Stimulated activated CD4-positive, alpha-beta T cell treated with anti-CD3 and anti-CD28 coated beads, Interleukin-12 subunit alpha, Interleukin-12 subunit beta, amount 100 ng/mL, for 24 hours (primary cell): ENCODE data around the gene LAMP2.
A peak's percentile ranks its signal among the peaks of the same experiment; 100 is the strongest.
"Not testable (repeated sequence)": the region's sequence is repeated elsewhere in the genome, so short reads cannot be mapped to it uniquely, and the experiment has no call there.

Source experiments
- DNase-seq, 2 experiments: peaks; one replicate each; pipeline ENCODE4 v3.0.0-alpha.2; 2020; ENCODE audit warnings: low read depth in 2 of 2

The LAMP2 gene

GRCh38 chrX:120468825-120469525 is at the start of gene LAMP2:
Gene LAMP2, minus strand, starts transcription at chrX:120469296. Its CDS starts 127 bp downstream, at chrX:120469169.
- peak; percentile 58 to 73 for DNase-seq

DNA sequence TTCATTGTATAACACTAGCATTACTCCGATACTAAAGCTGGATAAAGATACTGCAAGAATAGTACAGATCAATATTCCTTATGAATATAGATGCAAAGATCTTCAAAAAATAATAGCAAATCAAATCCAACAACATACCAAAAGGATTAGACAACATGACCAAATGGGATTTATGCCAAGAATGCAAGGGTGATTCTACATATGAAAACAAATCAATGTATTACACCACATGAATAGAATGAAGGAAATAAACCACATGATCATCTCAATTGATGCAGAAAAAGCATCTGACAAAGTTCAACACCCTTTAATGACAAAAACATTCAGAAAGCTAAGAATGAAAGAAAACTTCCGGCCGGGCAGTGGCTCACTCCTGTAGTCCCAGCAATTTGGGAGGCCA is 48.8 kb upstream of the LAMP2 start:
- no peak for DNase-seq

- DNase-seq, result no peak
These were observed 45.1 kb upstream of the LAMP2 start for GRCh38 chrX:120514236-120514635.

DNA sequence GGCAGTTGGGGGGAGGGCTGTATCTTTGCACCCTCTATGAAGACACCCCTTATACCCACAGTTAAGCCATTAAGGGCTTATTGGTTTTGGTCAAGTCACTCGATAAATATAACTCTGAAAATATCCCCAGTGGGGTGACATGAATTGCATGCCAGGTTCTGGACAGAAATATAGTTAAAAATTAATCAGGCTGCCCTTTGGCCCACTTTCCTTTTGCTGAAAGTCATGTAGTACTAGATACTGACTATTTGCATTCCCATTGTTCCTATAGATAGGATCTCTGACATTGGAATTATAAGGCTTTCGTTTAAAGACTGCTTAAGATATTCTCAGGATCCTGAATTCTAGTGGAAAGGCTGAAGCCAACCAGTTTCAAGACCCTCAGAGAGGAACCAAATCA is 43.5 kb upstream of the LAMP2 start:
- DNase-seq, result no peak

GRCh38 chrX:120512222-120512621 is 43.1 kb upstream of the LAMP2 start:
- DNase-seq, result no peak

GRCh38 chrX:120504569-120504968 is 35.5 kb upstream of the LAMP2 start:
- no peak for DNase-seq

- no peak for DNase-seq
These were observed 30.4 kb upstream of the LAMP2 start for GRCh38 chrX:120499301-120500072.

DNA sequence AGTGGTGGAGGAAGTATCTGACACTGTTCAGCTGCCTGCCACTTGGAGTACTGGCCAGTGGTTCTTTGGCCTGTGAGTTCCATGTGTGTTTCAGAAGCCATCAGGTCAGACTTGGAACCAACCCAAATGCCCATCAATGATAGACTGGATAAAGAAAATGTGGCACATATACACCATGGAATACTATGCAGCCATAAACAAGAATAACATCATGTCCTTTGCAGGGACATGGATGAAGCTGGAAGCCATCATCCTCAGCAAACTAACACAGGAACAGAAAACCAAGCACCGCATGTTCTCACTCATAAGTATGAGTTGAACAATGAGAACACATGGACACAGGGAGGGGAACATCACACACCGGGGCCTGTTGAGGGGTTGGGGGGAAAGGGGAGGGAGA is 21.0 kb upstream of the LAMP2 start:
- not testable (repeated sequence) for DNase-seq

GRCh38 chrX:120486786-120487185 is 17.7 kb upstream of the LAMP2 start:
- DNase-seq, result no peak

DNA sequence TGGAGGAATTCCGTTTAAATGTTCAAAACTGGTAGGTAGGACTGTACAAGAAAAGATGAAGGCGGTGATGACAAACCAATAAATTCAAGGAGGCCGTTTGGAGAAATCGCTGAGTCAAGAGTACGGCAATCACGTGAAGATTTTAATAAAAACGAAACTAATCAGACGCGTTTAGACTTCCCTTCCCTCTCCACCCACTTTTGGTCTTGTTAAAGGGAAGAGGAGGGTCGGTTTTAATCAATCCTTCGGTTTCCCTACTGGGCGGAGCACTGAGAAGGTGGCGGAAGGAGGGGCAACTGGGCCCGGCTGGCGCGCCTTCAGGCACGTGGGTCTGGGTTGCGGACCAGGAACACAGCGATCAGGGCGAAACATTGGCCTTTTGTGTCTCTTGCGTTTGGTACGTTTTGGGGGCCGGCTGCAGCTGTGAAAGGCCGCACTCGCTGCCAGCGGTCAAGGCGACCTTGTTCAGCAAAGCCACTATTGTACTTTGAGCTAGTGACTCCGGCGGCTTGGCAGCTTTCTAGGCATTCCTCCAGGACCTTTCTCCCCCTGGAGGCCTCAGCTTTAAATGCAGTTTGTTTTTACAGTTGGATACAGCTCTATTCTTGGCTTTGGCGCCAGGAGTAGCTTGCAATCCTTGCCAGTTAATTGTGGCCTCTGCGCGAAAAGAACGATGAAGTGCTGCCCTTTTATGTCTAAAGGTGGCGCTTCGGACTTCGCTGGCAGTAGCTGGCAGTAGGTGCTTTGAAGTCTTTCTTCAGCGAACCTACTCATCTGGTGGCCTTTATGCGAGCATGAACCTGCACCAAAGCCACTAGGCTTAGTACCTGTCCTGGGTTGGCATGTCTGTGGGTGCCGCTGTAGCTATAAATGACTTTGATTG is 16.8 kb upstream of the LAMP2 start:
- peak; percentile 21 to 47 for DNase-seq

DNA sequence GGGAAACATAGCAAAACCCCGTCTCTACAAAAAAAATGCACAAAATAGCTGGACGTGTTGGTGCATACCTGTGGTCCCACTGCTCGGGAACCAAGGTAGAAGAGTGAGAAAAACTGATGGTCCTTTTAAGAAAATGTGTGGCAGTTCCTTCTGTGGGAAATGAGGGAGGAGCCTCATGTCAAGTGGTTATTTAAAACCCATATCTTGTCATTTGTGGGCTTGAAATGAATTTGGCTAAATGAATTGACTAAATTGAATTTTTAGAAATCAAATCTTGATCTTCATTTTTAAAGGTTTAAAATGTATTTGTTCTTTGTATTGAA is 16.2 kb upstream of the LAMP2 start:
- DNase-seq, result no peak

DNA sequence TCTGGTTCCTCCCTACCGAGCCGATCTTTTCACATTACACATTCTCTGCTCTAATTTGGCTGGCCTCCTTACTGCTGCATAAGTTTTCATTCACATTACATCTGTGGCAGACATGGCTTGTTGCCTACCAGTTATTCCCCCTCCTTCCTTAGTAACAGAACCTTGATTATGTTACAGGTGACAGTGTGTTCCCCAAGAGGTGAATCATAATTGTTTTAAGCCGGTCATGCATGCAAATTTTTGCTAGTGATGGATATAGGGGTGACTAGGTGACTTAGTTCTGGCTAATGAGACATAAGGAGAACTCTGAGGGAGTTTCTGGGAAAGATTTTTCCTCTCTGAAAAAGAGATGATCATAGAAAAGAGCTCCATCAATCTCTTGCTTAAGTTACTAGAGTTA is 8.4 kb upstream of the LAMP2 start:
- DNase-seq, result no peak

- no peak for DNase-seq
These were observed 7.6 kb upstream of the LAMP2 start for GRCh38 chrX:120476714-120477113.

GRCh38 chrX:120475447-120475846 is 6.4 kb upstream of the LAMP2 start:
- not testable (repeated sequence) for DNase-seq

- no peak for DNase-seq
These were observed 5.0 kb upstream of the LAMP2 start for GRCh38 chrX:120474085-120474484.

DNA sequence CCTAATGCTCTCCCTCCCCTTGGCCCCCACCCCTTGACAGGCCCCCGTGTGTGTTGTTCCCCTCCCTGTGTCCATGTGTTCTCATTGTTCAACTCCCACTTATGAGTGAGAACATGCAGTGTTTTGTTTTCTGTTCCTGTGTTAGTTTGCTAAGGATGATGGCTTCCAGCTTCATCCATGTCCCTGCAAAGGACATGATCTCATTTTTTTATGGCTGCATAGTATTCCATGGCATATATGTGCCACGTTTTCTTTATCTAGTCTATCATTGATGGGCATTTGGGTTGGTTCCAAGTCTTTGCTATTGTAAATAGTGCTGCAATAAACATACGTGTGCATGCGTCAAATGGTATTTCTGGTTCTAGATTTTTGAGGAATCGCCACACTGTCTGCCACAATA is 561 bp upstream of the LAMP2 start:
- DNase-seq, result not testable (repeated sequence)

DNA sequence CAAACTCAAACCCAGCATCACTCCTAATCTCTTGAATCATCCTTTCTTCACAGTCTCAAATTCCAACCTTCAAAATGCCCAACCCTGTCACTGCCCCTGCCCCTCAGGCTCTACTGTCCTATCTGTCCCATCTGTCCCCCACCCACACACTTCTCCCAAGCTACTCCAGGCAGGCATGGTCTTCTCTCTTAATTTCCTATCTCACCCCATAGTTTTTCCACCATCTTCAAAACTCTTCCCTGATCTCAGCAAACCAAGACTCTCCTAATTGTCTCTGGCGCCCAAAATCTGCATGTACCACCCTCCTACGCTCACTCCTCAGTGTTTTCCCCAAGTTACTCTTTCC is 644 bp downstream of the LAMP2 start:
- no peak for DNase-seq

- no peak for DNase-seq
These were observed 1.0 kb downstream of the LAMP2 start for GRCh38 chrX:120468071-120468470.

GRCh38 chrX:120464411-120464810 is 4.7 kb downstream of the LAMP2 start:
- DNase-seq, result no peak

DNA sequence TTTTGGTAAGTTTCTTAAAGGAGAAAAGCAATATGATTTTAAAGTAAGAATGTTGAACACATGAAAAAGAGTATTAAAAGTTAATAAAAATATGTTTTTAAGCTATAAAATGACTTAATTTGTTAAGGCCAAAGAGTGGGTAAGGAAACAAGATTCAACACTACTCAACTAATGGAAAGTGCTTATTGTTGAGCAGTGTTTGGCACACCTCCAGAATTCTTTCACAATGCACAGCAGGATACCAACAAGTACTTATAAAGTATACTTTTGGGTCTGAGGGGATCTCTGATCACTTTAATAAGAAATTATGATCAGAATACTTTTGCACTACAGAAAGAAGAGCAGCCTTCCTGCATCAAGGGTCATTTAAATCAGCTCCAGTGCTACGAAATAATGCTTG is 5.9 kb downstream of the LAMP2 start:
- no peak for DNase-seq

- DNase-seq, result no peak
These were observed 6.7 kb downstream of the LAMP2 start for GRCh38 chrX:120462370-120462769.

DNA sequence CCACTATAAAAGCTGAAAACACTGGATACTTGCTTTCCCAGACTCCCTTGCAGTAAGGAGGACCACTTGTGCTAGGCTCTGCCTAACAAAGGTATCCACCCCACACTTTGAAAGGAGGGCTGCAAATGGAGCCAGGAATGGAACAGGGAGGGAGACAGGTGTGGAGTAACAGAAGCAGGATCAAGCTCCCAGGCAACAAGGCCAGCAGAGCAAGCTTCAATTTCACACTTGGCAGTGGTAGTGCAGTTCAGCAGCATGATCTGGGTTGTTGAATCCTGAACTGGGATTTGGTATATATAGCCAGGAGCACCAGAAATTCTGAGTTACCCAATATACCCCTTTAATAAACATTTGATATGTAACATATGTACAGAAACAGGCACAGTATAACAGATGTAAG is 9.8 kb downstream of the LAMP2 start:
- DNase-seq, result no peak

DNA sequence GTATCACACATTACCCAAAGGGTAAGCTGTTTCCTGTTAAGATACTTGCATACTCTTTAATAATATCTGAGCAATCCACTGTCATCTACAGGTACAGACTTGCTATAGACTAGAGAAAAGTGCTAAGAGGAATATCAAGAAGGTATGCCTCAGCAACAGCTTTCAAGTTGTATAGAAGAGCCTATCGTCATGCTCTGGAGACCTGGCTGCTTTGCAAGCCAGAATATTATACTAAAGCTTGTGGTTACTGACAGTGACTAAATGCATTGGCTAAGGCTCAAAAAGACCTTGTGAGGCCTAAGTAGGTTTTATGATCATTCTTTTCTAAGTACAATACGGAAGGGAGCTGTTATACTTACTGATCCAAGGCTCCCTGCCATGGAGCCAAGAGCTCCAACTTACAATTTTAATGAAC is 11.3 kb downstream of the LAMP2 start:
- no peak for DNase-seq
